Measurements from ENCODE around the gene SYNJ2. TPM values are rescaled to one million over a fixed set of nuclear protein-coding genes. Genes with fewer than 3 reads are reported as not detected.

SYNJ2 gene
- total RNA-seq, 1 donor from 2014 or later: 42.7 TPM

- Mint-ChIP-seq H3K4me1 (peaks cover 7% of the 10 kb centered on the region), H3K9me3 (peaks cover 6% of the 10 kb centered on the region), H3K36me3 (peaks cover 16% of the 10 kb centered on the region), H3K27me3 (ENCODE audit: low read depth) (no peaks in the 10 kb centered on the region), H3K4me3 (no peak overlapping the region), H3K27ac (no peak overlapping the region)
- no peak for DNase-seq (ENCODE audit: low spot score in 2 of 2, unreplicated experiment in 2 of 2)
- TF ChIP-seq, protein P1, sequence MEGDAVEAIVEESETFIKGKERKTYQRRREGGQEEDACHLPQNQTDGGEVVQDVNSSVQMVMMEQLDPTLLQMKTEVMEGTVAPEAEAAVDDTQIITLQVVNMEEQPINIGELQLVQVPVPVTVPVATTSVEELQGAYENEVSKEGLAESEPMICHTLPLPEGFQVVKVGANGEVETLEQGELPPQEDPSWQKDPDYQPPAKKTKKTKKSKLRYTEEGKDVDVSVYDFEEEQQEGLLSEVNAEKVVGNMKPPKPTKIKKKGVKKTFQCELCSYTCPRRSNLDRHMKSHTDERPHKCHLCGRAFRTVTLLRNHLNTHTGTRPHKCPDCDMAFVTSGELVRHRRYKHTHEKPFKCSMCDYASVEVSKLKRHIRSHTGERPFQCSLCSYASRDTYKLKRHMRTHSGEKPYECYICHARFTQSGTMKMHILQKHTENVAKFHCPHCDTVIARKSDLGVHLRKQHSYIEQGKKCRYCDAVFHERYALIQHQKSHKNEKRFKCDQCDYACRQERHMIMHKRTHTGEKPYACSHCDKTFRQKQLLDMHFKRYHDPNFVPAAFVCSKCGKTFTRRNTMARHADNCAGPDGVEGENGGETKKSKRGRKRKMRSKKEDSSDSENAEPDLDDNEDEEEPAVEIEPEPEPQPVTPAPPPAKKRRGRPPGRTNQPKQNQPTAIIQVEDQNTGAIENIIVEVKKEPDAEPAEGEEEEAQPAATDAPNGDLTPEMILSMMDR (IDR thresholded peaks at IDR 0.05; ENCODE audit: unreplicated experiment): no peak
Measured at GRCh38 chr6:158014505-158015187, 33.0 kb downstream of the SYNJ2 start.

- H3K27ac Mint-ChIP-seq: no peak overlapping the region
- H3K9me3 Mint-ChIP-seq: peaks cover 6% of the 10 kb centered on the region
- no peaks in the 10 kb centered on the region for H3K27me3 Mint-ChIP-seq (ENCODE audit: low read depth)
- DNase-seq (ENCODE audit: low spot score in 2 of 2, unreplicated experiment in 2 of 2): no peak
- peaks cover 20% of the 10 kb centered on the region for H3K36me3 Mint-ChIP-seq
- TF ChIP-seq, protein P1 (IDR thresholded peaks at IDR 0.05; ENCODE audit: unreplicated experiment): no peak
- peaks cover 5% of the 10 kb centered on the region for H3K4me1 Mint-ChIP-seq
- H3K4me3 Mint-ChIP-seq: no peak overlapping the region
Measured at GRCh38 chr6:158015188-158015506, 33.5 kb downstream of the SYNJ2 start.

DNA sequence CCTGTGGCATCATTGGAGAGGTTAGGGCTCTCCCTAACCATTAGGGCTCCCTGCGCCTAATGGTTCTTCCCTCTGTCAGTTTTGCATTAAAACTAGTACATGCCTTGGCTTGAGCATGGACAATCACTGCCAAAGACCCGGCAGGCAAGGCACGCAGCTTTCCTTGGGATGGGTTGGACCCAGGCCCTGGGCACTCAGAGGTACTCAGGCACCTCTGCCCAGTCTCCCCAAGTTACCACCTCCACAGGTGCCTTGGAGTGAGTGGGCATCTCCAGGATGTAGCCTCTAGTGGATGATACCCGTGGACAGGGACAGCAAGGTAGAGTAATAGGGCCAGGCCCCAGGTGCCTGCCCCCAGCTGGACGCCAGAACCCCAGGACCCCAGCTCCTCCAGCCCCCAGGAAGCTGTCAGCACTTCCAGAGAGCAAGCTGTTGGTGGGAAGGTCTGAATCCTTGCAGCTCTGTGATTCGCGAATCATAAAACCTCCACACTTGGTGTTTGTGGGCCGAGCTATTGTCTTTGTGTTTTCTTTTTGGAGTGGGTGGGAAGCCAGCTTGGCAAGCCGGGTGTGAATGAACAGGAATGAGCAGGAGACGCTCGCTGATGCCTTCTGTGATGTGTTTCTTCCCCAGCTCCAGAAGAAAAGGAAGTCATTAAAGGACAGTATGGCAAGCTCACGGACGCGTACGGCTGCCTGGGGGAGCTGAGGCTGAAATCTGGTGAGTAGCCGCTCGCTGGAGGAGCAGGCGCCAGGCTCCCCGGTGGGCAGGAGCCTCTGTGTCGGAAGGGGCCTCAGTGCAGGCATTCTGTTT is 35.1 kb downstream of the SYNJ2 start:
- Mint-ChIP-seq H3K27me3 (ENCODE audit: low read depth) (no peaks in the 10 kb centered on the region), H3K4me3 (no peak overlapping the region), H3K27ac (peak overlapping the region; percentile 45)

GRCh38 chr6:158017621-158018040 is 36.0 kb downstream of the SYNJ2 start:
- DNase-seq (ENCODE audit: low spot score in 2 of 2, unreplicated experiment in 2 of 2): no peak
- H3K4me3 Mint-ChIP-seq: no peak overlapping the region
- no peaks in the 10 kb centered on the region for H3K27me3 Mint-ChIP-seq (ENCODE audit: low read depth)
- peaks cover 3% of the 10 kb centered on the region for H3K4me1 Mint-ChIP-seq
- no peak overlapping the region for H3K27ac Mint-ChIP-seq
- H3K9me3 Mint-ChIP-seq: no peaks in the 10 kb centered on the region
- TF ChIP-seq, protein P1 (IDR thresholded peaks at IDR 0.05; ENCODE audit: unreplicated experiment): no peak
- H3K36me3 Mint-ChIP-seq: peaks cover 9% of the 10 kb centered on the region

More for the DNA sequence above, 35.1 kb downstream of the SYNJ2 start:
- peaks cover 6% of the 10 kb centered on the region for H3K9me3 Mint-ChIP-seq
- peaks cover 3% of the 10 kb centered on the region for H3K4me1 Mint-ChIP-seq
- H3K36me3 Mint-ChIP-seq: peaks cover 15% of the 10 kb centered on the region
- no peak for DNase-seq (ENCODE audit: low spot score in 2 of 2, unreplicated experiment in 2 of 2)
- TF ChIP-seq, protein P1 (IDR thresholded peaks at IDR 0.05; ENCODE audit: unreplicated experiment): no peak

DNA sequence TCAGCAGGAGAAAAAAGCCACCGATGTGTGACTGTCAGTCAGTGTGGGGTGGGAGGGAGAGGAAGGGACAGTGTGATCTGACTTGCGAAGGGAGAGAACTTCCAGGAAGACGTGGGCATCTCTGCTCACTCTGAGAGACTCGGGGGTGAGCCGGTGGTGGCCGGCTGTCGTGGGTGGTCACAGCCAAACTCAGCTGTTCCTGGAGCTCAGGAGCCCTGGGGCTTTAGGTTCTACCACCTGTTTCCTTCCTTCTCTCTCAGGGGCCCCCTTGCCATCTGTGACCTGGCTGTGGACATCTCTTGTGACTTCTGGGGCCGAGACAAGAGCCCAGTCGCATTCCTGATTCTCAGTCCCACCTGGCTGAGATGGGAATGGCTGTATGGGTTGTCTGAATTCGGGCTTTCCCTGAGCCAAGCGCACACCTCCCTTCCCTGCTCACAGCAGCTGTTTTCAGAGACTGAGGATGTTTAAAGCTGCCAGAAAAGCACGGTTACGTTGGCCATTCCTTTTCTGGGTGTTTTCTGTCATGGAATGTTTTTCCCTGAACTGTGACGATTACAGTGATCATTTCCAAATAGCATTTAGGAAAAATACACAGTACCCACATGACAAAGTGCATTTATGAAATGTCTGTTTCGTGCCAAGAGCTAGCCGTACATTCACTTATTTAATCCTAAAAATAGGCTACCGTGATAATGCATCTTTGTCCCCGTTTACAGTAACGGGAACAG is 36.5 kb downstream of the SYNJ2 start:
- Mint-ChIP-seq H3K4me3 (no peak overlapping the region), H3K4me1 (peaks cover 3% of the 10 kb centered on the region), H3K27me3 (ENCODE audit: low read depth) (no peaks in the 10 kb centered on the region), H3K9me3 (no peaks in the 10 kb centered on the region), H3K27ac (no peak overlapping the region), H3K36me3 (peaks cover 9% of the 10 kb centered on the region)
- TF ChIP-seq, protein P1 (IDR thresholded peaks at IDR 0.05; ENCODE audit: unreplicated experiment): no peak
- DNase-seq (ENCODE audit: low spot score in 2 of 2, unreplicated experiment in 2 of 2): no peak

All from mesothelial cell of epicardium (in vitro differentiated cells).